GM19035 (cell line): ENCODE measurements around the gene CPE.
A peak's percentile ranks its signal among the peaks of the same experiment; 100 is the strongest.

Experiments
- ATAC-seq: cut with Tn5 transposase; IDR thresholded peaks from one replicate; pipeline ENCODE4 v1.9.1; 2021; ENCODE audit not compliant: unreplicated experiment

Gene CPE

DNA sequence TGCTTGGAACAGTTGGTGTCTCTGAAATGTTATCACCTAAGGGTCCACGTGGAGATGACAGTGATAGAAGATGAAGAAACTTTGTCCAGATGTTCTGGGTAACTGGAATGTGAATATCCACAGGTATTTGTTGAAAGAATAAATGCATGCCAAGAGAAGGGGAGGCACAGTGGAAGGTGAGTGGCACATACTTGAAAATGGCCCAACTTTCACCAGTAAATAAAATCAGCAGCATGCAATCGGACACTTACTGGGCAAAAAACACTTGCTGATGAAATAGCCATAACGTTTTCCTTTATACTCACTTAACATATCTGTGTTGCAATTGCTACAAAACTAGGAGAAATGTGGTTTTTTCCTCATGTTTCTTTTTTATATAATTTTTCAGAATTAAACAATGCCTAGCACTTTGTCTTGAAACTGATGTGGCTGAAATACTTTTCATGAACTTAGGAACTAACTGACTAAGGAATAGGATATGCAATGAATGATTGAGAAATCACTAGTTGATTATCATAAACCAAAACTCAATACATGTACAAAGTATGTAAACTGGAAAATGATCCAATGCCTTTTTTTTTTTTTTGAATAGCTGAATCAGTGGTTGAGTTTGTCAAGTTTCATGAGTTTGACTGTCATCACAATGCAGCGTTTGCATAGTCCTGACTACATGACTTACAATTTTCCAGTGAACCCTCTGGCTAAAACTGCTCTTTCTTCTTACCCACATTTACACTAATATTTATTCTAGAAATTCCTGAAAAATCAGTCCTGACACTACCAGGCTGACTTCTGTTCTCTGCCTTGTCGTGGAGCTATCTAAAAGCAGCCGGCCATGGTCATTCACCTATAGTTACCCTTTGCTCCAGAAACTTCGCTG lies 127.4 kb downstream of the CPE start:
- ATAC-seq, result no peak

- ATAC-seq, result no peak
Observed at GRCh38 chr4:165506849-165507248, 128.0 kb downstream of the CPE start.

DNA sequence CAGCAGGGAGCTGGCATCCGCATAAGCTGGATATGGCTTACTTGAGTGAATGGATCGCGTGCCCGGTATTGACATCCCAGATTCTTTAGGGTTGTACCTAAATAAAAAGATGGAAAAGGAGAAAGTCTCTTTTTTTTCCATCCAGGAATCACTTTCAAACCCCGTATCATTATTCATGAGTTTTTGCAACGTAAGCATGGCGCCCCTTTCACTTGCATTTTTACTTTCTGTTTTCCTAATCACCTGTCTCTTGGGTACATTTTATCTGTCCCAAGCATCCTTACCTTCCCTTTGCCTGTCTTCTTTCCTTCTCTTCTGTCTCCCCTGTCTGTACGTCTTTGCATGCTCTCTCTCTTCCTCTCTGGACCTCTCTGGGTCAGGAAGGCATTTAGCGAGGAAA lies 128.6 kb downstream of the CPE start:
- no peak for ATAC-seq

DNA sequence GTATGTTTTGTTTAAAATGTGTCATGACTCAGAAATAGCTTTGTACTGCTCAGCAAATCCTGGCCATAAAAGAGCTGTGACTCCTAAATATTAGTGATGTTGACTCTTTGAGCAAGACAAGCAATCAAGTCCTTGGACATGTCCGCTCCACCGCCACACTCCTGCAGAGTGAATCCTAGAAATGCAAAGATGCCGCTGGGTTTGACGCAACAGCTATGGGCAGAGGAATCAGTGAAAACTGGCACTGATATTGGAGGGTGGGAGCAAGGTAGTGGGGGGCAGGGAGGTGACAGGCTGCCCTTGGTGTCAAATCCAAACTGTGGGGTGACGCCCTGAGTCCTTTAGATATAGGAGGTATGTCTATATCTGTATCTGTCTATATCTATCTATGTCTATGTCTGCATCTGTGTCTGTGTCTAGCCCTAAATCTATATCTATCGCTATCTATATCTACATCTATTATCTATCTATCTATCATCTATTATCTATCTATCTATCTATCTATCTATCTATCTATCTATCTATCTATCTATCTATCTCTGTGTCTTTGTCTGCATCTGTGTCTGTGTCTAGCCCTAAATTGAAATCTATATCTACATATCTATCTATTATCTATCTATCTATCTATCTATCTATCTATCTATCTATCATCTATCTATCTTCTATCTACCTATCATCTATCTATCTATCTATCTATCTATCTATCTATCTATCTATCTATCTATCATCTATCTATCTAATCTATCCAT lies 129.7 kb downstream of the CPE start:
- ATAC-seq, result no peak

- ATAC-seq, result no peak
Observed at GRCh38 chr4:165512424-165512823, 133.6 kb downstream of the CPE start.

- no peak for ATAC-seq
Observed at GRCh38 chr4:165514739-165515138, 135.9 kb downstream of the CPE start.

- no peak for ATAC-seq
Observed at GRCh38 chr4:165515201-165515600, 136.4 kb downstream of the CPE start.

- no peak for ATAC-seq
Observed at GRCh38 chr4:165516281-165516833, 137.5 kb downstream of the CPE start.

- no peak for ATAC-seq
Observed at GRCh38 chr4:165517216-165517615, 138.4 kb downstream of the CPE start.

DNA sequence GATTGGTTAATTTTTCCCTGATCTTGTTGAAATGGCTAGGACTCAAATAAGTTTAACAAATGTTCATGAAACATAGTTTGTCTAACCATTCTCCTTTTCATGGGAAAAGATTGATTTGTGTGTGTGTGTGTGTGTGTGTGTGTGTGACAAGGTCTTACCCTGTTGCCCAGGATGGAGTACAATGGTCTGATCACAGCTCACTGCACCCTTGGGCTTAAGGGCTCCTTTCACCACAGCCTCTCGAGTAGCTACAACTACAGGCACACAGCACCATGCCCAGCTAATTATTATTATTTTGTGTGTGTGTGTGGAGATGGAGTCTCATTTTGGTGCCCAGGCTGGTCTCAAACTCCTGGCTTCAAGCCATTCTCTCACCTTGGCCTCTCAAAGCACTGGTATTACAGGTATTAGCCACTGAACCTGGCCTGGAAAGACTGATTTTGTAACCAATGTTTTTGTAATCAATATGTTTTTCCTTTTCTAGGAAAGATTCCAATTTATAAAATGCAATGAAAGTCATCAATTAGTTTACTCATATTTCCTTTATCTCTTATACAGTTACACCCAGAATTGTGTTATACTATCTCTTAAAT lies 139.3 kb downstream of the CPE start:
- no peak for ATAC-seq

- ATAC-seq, result no peak
Observed at GRCh38 chr4:165518686-165519085, 139.9 kb downstream of the CPE start.

DNA sequence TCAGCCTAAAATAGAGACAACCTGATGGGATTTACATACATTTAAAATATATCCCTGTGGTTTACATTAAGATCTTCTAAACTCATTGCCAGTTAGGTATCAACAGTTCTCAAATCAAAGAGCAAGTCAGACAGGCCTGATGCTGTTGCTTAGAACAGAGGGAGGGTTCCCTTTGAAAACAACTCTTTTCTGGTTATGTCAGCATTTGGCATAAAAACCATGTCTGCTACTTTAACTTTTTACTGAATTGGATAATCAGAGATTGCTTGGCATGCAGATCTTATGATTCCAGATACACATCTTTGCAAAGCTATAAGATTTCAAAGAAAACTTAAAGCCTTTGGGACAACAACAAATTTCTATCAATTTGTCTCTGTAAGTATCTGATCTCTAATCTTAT lies 140.8 kb downstream of the CPE start:
- no peak for ATAC-seq

DNA sequence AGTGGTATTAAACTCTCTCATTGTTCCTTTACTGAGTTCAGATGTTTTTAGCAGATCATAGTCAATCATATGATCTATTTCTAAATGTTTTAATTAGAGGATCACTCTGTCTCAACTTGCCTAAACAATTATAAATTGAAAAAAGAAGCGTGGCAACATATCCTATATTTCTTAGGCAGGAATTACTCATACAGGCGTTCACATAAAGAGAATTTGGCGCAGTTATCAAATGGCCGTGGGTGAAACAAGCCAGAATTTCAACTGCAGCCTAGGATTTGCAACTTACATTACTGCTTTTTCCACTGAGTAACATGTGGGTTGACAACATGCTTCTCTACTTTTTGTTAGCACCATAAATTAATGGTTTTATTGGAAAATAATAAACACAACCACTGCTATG lies 141.3 kb downstream of the CPE start:
- ATAC-seq, result no peak

DNA sequence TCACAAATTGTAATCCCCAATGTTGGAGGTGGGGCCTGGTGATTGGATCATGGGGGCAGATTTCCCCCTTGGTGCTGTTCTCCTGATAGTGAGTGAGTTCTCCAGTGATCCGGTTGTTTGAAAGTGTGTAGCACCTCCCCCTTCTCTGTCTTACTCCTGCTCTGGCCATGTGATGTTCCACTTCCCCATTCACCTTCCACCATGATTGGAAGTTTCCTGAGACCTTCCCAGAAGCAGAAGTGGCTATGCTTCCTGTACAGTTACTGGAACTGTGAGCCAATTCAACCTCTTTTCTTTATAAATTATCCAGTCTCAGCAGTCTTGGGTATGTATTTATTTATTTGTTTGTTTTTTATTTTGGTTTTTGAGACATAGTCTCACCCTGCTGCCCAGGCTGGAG lies 143.2 kb downstream of the CPE start:
- no peak for ATAC-seq

DNA sequence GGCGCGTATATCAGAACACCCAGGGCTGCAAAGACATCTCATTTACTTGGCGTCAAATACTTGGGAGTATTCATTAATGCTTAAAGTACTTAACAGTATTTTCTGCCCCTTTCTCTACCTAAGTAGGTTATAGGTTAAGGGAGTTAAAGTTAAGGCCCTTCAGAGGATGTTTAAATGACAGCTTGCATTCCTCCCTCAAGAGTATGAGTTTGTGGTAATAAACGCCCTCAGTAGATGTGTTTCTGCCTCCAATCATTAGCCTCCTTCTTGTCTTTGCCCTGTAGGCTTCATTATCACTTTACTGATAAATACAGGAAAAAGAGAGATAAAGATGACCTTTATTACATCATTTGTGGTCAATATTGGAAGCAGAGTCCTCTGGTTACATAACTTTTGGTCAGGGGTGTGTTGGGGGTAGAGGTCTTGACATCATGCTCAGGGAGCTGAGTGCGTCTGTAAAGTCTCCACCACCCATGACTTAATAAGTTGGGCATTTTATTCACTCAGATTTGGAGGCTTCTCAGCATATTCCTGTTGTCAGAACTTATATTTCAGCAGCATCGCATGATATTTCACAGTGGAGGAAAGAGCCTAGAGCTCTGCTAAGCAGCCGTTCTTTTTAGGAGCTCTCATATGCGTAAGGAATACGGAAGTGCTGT lies 145.9 kb downstream of the CPE start:
- ATAC-seq, result no peak

- ATAC-seq, result no peak
Observed at GRCh38 chr4:165532976-165533375, 154.2 kb downstream of the CPE start.

DNA sequence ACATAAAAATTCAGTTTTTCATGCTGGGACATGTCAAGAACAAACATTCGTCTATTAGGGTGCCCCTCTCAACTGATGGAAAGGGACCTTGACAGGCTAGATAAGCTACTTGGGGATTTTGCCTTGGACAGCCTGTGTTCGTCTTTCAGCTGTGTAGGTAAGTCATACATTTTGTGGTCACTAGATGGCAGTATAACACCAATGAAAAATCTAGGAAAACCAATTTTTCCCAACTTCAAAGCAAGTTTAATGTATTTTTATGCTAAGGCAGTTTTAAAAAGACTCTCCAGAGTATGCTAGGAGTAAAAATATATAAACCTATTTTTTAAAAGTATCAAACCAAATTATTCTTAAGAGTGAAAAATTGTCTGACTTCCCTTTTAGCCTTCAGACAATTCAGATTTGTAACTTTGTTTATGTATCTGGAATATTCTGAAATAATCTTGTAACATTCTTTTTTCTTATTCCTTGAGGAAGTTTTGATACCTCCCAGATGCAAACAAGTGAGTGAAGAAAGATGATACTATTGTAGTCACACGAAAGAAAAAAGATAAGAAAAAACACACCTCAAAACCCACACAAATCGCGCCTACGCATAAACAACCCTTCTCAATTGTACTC lies 158.3 kb downstream of the CPE start:
- ATAC-seq, result peak; percentile 65

DNA sequence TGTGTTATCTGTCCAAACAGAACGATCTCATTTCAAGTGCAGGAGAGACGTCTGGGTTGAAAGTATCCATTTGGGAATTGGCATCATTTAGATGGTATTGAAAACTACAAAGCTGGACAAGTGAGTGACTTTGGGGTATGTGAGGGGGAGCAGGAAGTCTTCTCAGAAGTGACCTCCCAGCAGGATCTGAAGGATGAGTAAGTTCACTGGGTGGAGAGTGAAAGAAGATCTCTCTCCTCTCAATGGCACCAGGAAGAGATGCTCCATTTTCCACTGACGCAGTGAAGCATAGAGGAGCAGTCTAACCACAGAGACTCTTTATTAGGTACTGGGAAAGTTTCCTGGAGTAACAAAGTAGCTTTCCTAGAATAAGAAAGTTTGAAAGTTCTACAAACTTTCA lies 161.0 kb downstream of the CPE start:
- ATAC-seq, result no peak

- ATAC-seq, result no peak
Observed at GRCh38 chr4:165540206-165540830, 161.5 kb downstream of the CPE start.

DNA sequence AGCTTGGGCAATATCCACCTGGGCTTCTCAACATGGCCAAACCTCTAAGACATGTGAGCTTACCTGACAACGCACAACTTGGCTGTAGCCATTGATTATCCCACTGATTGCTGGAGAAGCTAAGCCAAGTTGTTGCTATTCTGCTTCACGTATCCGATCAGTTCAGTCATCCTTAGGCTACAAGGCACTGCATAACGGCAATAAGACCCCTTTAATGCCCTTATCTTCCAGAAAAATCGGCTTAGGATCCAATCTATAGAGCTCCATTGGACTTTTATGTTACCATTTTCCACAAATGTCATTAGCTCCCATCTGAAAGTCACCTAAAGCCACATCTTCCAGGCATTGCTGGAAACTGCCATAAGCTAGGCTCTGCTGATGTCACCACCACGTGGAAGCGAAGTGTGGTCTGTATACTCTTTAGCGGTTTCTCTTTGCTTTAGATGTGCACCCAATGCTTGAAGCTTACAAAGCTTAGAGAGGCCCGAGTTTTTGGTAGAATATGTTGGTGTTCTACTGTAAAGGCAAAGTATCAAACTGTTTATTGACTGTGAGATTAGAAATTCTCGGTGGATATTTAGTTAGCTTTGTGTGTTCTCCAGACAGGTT lies 163.1 kb downstream of the CPE start:
- no peak for ATAC-seq
